Endothelial cell of umbilical vein (primary cell): ENCODE measurements around the gene ERI2. TPM values are rescaled to one million over a fixed set of nuclear protein-coding genes. Genes with fewer than 3 reads are reported as not detected.
A peak's percentile ranks its signal among the peaks of the same experiment; 100 is the strongest.

Experiments used
- BruUV-seq: library from RNA; stranded (reverse); fragments of 400-500 nt; replicated peaks from 2 replicates; lab custom pipeline; 2021; lab: Mats Ljungman, UMichigan
- CTCF ChIA-PET: fragments of 300-600, 350-600 bp; sonication (Branson Sonifier 250); formaldehyde crosslinking; loops from one replicate; lab custom pipeline; 2021; ENCODE audit warnings: antibody characterized with exemption, inconsistent platforms; lab: Charles Lee
- POLR2A ChIA-PET: fragments of 300-600, 350-600 bp; sonication (Branson Sonifier 250); formaldehyde crosslinking; loops from one replicate; lab custom pipeline; 2021; ENCODE audit warnings: antibody characterized with exemption, inconsistent platforms; lab: Charles Lee
- DNase-seq: peaks from one replicate; pipeline ENCODE4 v3.0.0-alpha.2; 2011; ENCODE audit warnings: low read depth, low spot score
- FAIRE-seq: peaks from 2 replicates; lab custom pipeline; 2011; peaks lifted over from hg19 to GRCh38; lab: Jason Lieb, UNC
- H2AFZ ChIP-seq: 2 replicates; pipeline ENCODE4 v1.6.0; 2012; ENCODE audit warnings: low read depth, low read length, control low read depth, inconsistent platforms
- H3K27ac ChIP-seq: 2 replicates; pipeline ENCODE4 v1.5.1; 2011; ENCODE audit warnings: low read depth, mild to moderate bottlenecking, control low read depth, low read length, moderate library complexity; ENCODE audit not compliant: insufficient read depth
- H3K27me3 ChIP-seq, 2 experiments: 2 replicates each; pipeline versions ENCODE4 v1.6.0 to v1.6.1; 2011; ENCODE audit warnings: low read length in 2 of 2, mixed read lengths in 1 of 2; ENCODE audit not compliant: control insufficient read depth in 2 of 2, insufficient read depth in 2 of 2
- H3K36me3 ChIP-seq, 2 experiments: 2 replicates in 1 of 2; 3 replicates in 1 of 2; pipeline ENCODE4 v1.5.1; 2011; ENCODE audit warnings: low read length in 2 of 2, mild to moderate bottlenecking in 1 of 2, moderate library complexity in 1 of 2; ENCODE audit not compliant: control insufficient read depth in 2 of 2, insufficient read depth in 2 of 2; ENCODE audit errors: extremely low read depth in 1 of 2
- H3K4me1 ChIP-seq: 3 replicates; pipeline ENCODE4 v1.5.1; 2011; ENCODE audit warnings: mild to moderate bottlenecking, low read length; ENCODE audit not compliant: control insufficient read depth, insufficient read depth; ENCODE audit errors: extremely low read depth
- H3K4me2 ChIP-seq: 2 replicates; pipeline ENCODE4 v1.6.1; 2011; ENCODE audit warnings: low read length, control low read depth, mixed read lengths; ENCODE audit not compliant: insufficient read depth
- H3K4me3 ChIP-seq, 3 experiments: fragments of 200-600 bp in 1 of 3; sonication (generic), shearing (Covaris generic) in 1 of 3; replicated peaks in 1 of 3; 2 replicates each; pipeline ENCODE4 v1.5.1; 2011 to 2016; ENCODE audit warnings: control low read depth in 3 of 3, low read length in 3 of 3, mild to moderate bottlenecking in 2 of 3, inconsistent platforms in 1 of 3, low read depth in 1 of 3, moderate library complexity in 1 of 3; ENCODE audit not compliant: insufficient read depth in 1 of 3
- H3K79me2 ChIP-seq: 2 replicates; pipeline ENCODE4 v1.6.0; 2012; ENCODE audit warnings: low read length, inconsistent platforms; ENCODE audit not compliant: control insufficient read depth, insufficient read depth
- H3K9ac ChIP-seq: replicated peaks from 2 replicates; pipeline ENCODE3; 2011; ENCODE audit warnings: low read length, control low read depth; ENCODE audit not compliant: insufficient read depth; ENCODE audit errors: extremely low read depth
- H3K9me1 ChIP-seq: replicated peaks from 3 replicates; pipeline ENCODE4 v1.6.0; 2011; ENCODE audit warnings: mild to moderate bottlenecking, low read length; ENCODE audit not compliant: control insufficient read depth, insufficient read depth; ENCODE audit errors: extremely low read depth
- H3K9me3 ChIP-seq: replicated peaks from 2 replicates; pipeline ENCODE4 v1.5.1; 2012; ENCODE audit warnings: low read length, inconsistent platforms; ENCODE audit not compliant: control insufficient read depth, insufficient read depth
- H4K20me1 ChIP-seq: replicated peaks from 2 replicates; pipeline ENCODE3; 2011; ENCODE audit warnings: mild to moderate bottlenecking, low read length; ENCODE audit not compliant: control insufficient read depth, insufficient read depth; ENCODE audit errors: extremely low read depth
- EZH2 ChIP-seq: IDR thresholded peaks from 2 replicates; pipeline ENCODE4 v1.6.1; 2012; ENCODE audit warnings: borderline replicate concordance, low read depth, mild to moderate bottlenecking, moderate library complexity, low read length, inconsistent platforms; ENCODE audit not compliant: severe bottlenecking
- FOS ChIP-seq: IDR thresholded peaks from 2 replicates; pipeline ENCODE4 v1.6.1; 2011; ENCODE audit warnings: mild to moderate bottlenecking, low read length, moderate library complexity, borderline replicate concordance; ENCODE audit not compliant: insufficient read depth
- GATA2 ChIP-seq: IDR thresholded peaks from 2 replicates; pipeline ENCODE4 v1.7.0; 2011; ENCODE audit warnings: low read depth, mild to moderate bottlenecking, moderate library complexity, mixed read lengths, low read length; ENCODE audit not compliant: insufficient read length, insufficient read depth
- JUN ChIP-seq: IDR thresholded peaks from 2 replicates; pipeline ENCODE4 v1.6.1; 2011; ENCODE audit warnings: borderline replicate concordance, low read depth; ENCODE audit not compliant: insufficient read length, insufficient read depth
- MYC ChIP-seq: IDR thresholded peaks from one replicate; pipeline ENCODE4 v1.6.1; 2011; ENCODE audit warnings: mild to moderate bottlenecking, low read depth, low read length
- POLR2A ChIP-seq: IDR thresholded peaks from 2 replicates; pipeline ENCODE4 v1.6.1; 2012; ENCODE audit warnings: low read depth, mild to moderate bottlenecking, control low read depth, low read length
- POLR2AphosphoS5 ChIP-seq: IDR thresholded peaks from 2 replicates; pipeline ENCODE4 v1.6.1; 2012; ENCODE audit warnings: low read depth, mild to moderate bottlenecking, control low read depth, low read length, moderate library complexity; ENCODE audit not compliant: insufficient read depth
- dilution Hi-C: fragments of 300-500 bp; cut with MboI; formaldehyde crosslinking; loops from one replicate; pipeline ENCODE4 v1.15.0; 2019; ENCODE audit warnings: low sequenced_read_pairs; ENCODE audit not compliant: extremely low pct_ligation_motif_present
- intact Hi-C: fragments of 100-400 bp; cut with micrococcal nuclease; formaldehyde crosslinking; loops from one replicate; pipeline ENCODE4 v1.10.0; 2022
- polyA plus RNA-seq, 4 experiments: library from polyadenylated mRNA; depleted of rRNA in 3 of 4; stranded (reverse) in 3 of 4; unstranded in 1 of 4; fragments of >200 nt; gene quantifications; 2 replicates each; pipeline versions ENCODE4 v1.2.1 to v1.2.3, GENCODE V29; 2011 to 2012; ENCODE audit warnings: missing spikeins in 1 of 4
- total RNA-seq: library from RNA; stranded (reverse); gene quantifications from 2 replicates; pipeline ENCODE4 v1.2.3, GENCODE V29; 2021
- TF ChIP-seq, protein P1 (sequence below), 2 donors: IDR thresholded peaks; 1 replicate in 1 of 2; 2 replicates in 1 of 2; pipeline ENCODE4 v1.5.1; 2011; ENCODE audit warnings: low read length in 2 of 2, mild to moderate bottlenecking in 2 of 2, moderate library complexity in 2 of 2, control low read depth in 1 of 2, inconsistent platforms in 1 of 2, low read depth in 1 of 2; ENCODE audit not compliant: insufficient read depth in 1 of 2; ENCODE audit errors: extremely low read depth in 1 of 2

The ERI2 gene
- total and polyA plus RNA-seq, 2 donors (not counting 3 experiments of a cell fraction or from before 2014, with no cell fraction given), result 6.6 to 8.9 TPM

DNA sequence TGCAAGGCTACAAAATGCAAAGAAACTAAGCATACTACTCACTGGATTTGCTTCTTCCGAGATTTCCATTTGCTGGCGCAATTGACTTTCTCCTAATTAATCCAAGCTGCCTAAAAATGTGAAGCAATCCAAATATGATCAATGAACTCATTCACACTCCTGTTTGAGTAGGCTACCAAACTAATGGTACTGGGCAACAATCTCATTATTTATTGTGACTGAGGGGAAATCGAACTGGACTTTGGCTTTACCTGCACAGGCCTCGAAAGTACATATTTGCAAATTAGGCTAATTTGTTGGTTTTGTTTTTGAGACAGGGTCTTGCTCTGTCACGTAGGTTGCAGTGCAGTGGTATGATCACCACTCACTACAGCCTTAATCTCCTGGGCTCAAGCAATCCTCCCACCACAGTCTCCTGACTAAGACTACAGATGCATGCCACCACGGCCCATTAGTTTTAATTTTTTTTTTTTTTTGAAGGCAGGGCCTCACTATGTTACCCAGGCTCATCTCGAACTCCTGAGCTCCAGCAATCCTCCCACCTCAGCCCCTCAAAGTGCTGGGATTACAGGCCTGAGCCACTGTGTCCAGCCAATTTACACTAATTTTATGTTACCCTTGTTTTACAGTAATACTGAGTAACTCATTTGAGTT, 2.6 kb downstream of the ERI2 start:
- Histone ChIP-seq H3K9me1 (no peaks in the 10 kb centered on the region), H3K27me3 (no peaks in the 10 kb centered on the region), H3K79me2 (no peaks in the 10 kb centered on the region), H3K36me3 (no peaks in the 10 kb centered on the region), H3K9me3 (no peaks in the 10 kb centered on the region), H3K9ac (no peak overlapping the region), H3K4me1 (peaks cover 8% of the 10 kb centered on the region), H3K4me3 (no peak overlapping the region), H4K20me1 (no peaks in the 10 kb centered on the region), H2AFZ (no peak overlapping the region), H3K4me2 (no peak overlapping the region), H3K27ac (no peak overlapping the region)
- POLR2A ChIA-PET, result no interaction called here
- TF ChIP-seq, protein P1, sequence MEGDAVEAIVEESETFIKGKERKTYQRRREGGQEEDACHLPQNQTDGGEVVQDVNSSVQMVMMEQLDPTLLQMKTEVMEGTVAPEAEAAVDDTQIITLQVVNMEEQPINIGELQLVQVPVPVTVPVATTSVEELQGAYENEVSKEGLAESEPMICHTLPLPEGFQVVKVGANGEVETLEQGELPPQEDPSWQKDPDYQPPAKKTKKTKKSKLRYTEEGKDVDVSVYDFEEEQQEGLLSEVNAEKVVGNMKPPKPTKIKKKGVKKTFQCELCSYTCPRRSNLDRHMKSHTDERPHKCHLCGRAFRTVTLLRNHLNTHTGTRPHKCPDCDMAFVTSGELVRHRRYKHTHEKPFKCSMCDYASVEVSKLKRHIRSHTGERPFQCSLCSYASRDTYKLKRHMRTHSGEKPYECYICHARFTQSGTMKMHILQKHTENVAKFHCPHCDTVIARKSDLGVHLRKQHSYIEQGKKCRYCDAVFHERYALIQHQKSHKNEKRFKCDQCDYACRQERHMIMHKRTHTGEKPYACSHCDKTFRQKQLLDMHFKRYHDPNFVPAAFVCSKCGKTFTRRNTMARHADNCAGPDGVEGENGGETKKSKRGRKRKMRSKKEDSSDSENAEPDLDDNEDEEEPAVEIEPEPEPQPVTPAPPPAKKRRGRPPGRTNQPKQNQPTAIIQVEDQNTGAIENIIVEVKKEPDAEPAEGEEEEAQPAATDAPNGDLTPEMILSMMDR (IDR thresholded peaks at IDR 0.05; ENCODE audit: extremely low read depth in 1 of 2, insufficient read depth in 1 of 2, low read depth in 1 of 2, low read length in 2 of 2), result no peak
- TF ChIP-seq GATA2, result no peak
- TF ChIP-seq POLR2A, result no peak
- no peak for TF ChIP-seq JUN
- FAIRE-seq (no peak), DNase-seq (no peak)
- intact Hi-C loops (no loop called here), dilution Hi-C loops (no loop called here)
- CTCF ChIA-PET, result interaction anchor here (1.0 to 1.2 kb wide), 3 partner anchors 29 to 278 kb away, joined by 3 to 6 read pairs (median 4); no protein-coding TSS in a partner anchor
- BruUV-seq, result no TSS peak

GRCh38 chr16:20803192-20803560, 3.1 kb downstream of the ERI2 start:
- dilution Hi-C loops, result no loop called here

More at GRCh38 chr16:20803192-20803560, 3.1 kb downstream of the ERI2 start:
- TF ChIP-seq POLR2AphosphoS5 (no peak), FOS (peak; percentile 69), EZH2 (no peak), GATA2 (no peak), JUN (peak; percentile 43), MYC (no peak)
- no peak overlapping the region for H3K4me2 ChIP-seq
- FAIRE-seq (peak; percentile 15), DNase-seq (peak; percentile 15)
- intact Hi-C loops, result no loop called here
- H3K4me1 ChIP-seq, result peaks cover 8% of the 10 kb centered on the region
- H3K36me3 ChIP-seq, result no peaks in the 10 kb centered on the region
- no peak overlapping the region for H3K9ac ChIP-seq
- H4K20me1 ChIP-seq, result no peaks in the 10 kb centered on the region
- ChIA-PET POLR2A (no interaction called here), CTCF (no interaction called here)
- no TSS peak for BruUV-seq
- no peaks in the 10 kb centered on the region for H3K27me3 ChIP-seq
- no peaks in the 10 kb centered on the region for H3K9me1 ChIP-seq
- no peaks in the 10 kb centered on the region for H3K79me2 ChIP-seq
- H3K9me3 ChIP-seq, result no peaks in the 10 kb centered on the region
- H2AFZ ChIP-seq, result no peak overlapping the region
- H3K27ac ChIP-seq, result no peak overlapping the region
- H3K4me3 ChIP-seq, result no peak overlapping the region
